OCI-LY1 (cell line): ENCODE results near the gene DTNBP1.

Experiments
- H2AFZ ChIP-seq: fragments of 200-600 bp; sonication (generic), shearing (Covaris generic); 2 replicates; pipeline ENCODE4 v1.6.0; 2014; ENCODE audit warnings: antibody characterized with exemption, mild to moderate bottlenecking, low read length
- H3F3A ChIP-seq: fragments of 200-600 bp; sonication (generic), shearing (Covaris generic); 2 replicates; pipeline ENCODE4 v1.6.0; 2014; ENCODE audit warnings: mild to moderate bottlenecking, antibody characterized with exemption, low read length, moderate library complexity; ENCODE audit not compliant: insufficient read depth
- H3K27ac ChIP-seq: fragments of 200-600 bp; sonication (generic); 2 replicates; pipeline ENCODE4 v1.5.1; 2014; ENCODE audit warnings: low read length, mixed run types, mild to moderate bottlenecking, low read depth; ENCODE audit not compliant: poor library complexity, severe bottlenecking
- H3K27me3 ChIP-seq: fragments of 200-600 bp; sonication (generic); 2 replicates; pipeline ENCODE4 v1.6.0; 2014; ENCODE audit warnings: antibody characterized with exemption, mild to moderate bottlenecking, low read length, moderate library complexity; ENCODE audit not compliant: insufficient read depth
- H3K36me3 ChIP-seq: fragments of 200-600 bp; sonication (generic); 2 replicates; pipeline ENCODE4 v1.6.1; 2014; ENCODE audit warnings: mild to moderate bottlenecking, antibody characterized with exemption, low read length, moderate library complexity, mixed read lengths; ENCODE audit not compliant: insufficient read depth
- H3K4me1 ChIP-seq: fragments of 200-600 bp; sonication (generic); 2 replicates; pipeline ENCODE4 v1.5.1; 2014; ENCODE audit warnings: mild to moderate bottlenecking, low read length, moderate library complexity; ENCODE audit not compliant: insufficient read depth, severe bottlenecking
- H3K4me2 ChIP-seq: fragments of 200-600 bp; sonication (generic), shearing (Covaris generic); 2 replicates; pipeline ENCODE4 v1.6.1; 2014; ENCODE audit warnings: low read length
- H3K4me3 ChIP-seq: fragments of 200-600 bp; sonication (generic); 2 replicates; pipeline ENCODE4 v1.5.1; 2014; ENCODE audit warnings: low read length, low read depth, mild to moderate bottlenecking, mixed read lengths; ENCODE audit not compliant: poor library complexity, severe bottlenecking
- H3K79me2 ChIP-seq: fragments of 200-600 bp; shearing (Covaris generic); 2 replicates; pipeline ENCODE4 v1.6.1; 2016; ENCODE audit warnings: mixed run types, low read length, mixed read lengths; ENCODE audit not compliant: insufficient read depth
- H3K9ac ChIP-seq: fragments of 200-600 bp; sonication (generic), shearing (Covaris generic); 2 replicates; pipeline ENCODE4 v1.6.1; 2014; ENCODE audit warnings: mild to moderate bottlenecking, low read length, mixed read lengths
- H3K9me2 ChIP-seq: fragments of 200-600 bp; sonication (generic), shearing (Covaris generic); 2 replicates; pipeline ENCODE4 v1.6.1; 2014; ENCODE audit warnings: low read depth, mild to moderate bottlenecking, low read length, mixed read lengths
- H3K9me3 ChIP-seq: fragments of 200-600 bp; shearing (Covaris generic); 2 replicates; pipeline ENCODE4 v1.6.1; 2014; ENCODE audit warnings: low read length, mixed read lengths
- H4K20me1 ChIP-seq: fragments of 200-600 bp; sonication (generic), shearing (Covaris generic); 2 replicates; pipeline ENCODE4 v1.6.0; 2016; ENCODE audit warnings: mild to moderate bottlenecking, low read length; ENCODE audit not compliant: insufficient read depth
- EZH2 ChIP-seq: fragments of 200-600 bp; sonication (generic), shearing (Covaris generic); IDR thresholded peaks from 2 replicates; pipeline ENCODE4 v1.8.0; 2017; ENCODE audit warnings: borderline replicate concordance, mixed run types, mild to moderate bottlenecking, antibody characterized with exemption, low read length, moderate library complexity, mixed read lengths
- TF ChIP-seq, protein P1 (sequence below): fragments of 200-600 bp; sonication (generic), shearing (Covaris generic); IDR thresholded peaks from 2 replicates; pipeline ENCODE4 v1.5.1; 2017; ENCODE audit warnings: mild to moderate bottlenecking, antibody characterized with exemption, low read length, moderate library complexity, mixed read lengths

The DTNBP1 gene

DNA sequence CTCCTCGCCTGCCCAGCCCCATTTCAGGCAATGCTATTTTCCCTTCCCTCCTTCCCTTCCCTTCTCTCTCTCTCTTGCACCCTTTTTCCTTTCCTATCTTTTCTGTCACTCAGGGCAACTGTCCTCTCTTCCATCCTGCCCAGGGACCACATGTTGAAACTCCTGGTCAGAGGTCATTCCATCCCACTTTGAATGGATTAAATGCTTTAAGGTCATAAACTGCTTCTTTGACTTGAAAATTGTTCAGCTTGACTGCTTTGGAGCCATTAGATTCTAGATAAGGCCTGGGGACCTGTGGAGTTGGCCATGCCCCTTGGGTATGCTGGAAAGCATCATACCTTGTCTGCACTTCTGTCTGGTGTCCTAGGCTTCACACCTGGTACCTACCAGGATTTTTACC is 106.1 kb downstream of the DTNBP1 start:
- Histone ChIP-seq H3K36me3 (no peaks in the 10 kb centered on the region), H3K4me3 (no peak overlapping the region), H3K27ac (no peak overlapping the region), H3K9me3 (no peaks in the 10 kb centered on the region), H3F3A (no peaks in the 10 kb centered on the region), H3K4me1 (peaks cover 17% of the 10 kb centered on the region), H3K4me2 (no peak overlapping the region), H3K9ac (no peak overlapping the region), H3K27me3 (no peaks in the 10 kb centered on the region), H2AFZ (no peak overlapping the region), H4K20me1 (no peaks in the 10 kb centered on the region), H3K9me2 (no peaks in the 10 kb centered on the region), H3K79me2 (no peaks in the 10 kb centered on the region)
- TF ChIP-seq EZH2, result no peak
- TF ChIP-seq, protein P1, sequence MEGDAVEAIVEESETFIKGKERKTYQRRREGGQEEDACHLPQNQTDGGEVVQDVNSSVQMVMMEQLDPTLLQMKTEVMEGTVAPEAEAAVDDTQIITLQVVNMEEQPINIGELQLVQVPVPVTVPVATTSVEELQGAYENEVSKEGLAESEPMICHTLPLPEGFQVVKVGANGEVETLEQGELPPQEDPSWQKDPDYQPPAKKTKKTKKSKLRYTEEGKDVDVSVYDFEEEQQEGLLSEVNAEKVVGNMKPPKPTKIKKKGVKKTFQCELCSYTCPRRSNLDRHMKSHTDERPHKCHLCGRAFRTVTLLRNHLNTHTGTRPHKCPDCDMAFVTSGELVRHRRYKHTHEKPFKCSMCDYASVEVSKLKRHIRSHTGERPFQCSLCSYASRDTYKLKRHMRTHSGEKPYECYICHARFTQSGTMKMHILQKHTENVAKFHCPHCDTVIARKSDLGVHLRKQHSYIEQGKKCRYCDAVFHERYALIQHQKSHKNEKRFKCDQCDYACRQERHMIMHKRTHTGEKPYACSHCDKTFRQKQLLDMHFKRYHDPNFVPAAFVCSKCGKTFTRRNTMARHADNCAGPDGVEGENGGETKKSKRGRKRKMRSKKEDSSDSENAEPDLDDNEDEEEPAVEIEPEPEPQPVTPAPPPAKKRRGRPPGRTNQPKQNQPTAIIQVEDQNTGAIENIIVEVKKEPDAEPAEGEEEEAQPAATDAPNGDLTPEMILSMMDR, result no peak

DNA sequence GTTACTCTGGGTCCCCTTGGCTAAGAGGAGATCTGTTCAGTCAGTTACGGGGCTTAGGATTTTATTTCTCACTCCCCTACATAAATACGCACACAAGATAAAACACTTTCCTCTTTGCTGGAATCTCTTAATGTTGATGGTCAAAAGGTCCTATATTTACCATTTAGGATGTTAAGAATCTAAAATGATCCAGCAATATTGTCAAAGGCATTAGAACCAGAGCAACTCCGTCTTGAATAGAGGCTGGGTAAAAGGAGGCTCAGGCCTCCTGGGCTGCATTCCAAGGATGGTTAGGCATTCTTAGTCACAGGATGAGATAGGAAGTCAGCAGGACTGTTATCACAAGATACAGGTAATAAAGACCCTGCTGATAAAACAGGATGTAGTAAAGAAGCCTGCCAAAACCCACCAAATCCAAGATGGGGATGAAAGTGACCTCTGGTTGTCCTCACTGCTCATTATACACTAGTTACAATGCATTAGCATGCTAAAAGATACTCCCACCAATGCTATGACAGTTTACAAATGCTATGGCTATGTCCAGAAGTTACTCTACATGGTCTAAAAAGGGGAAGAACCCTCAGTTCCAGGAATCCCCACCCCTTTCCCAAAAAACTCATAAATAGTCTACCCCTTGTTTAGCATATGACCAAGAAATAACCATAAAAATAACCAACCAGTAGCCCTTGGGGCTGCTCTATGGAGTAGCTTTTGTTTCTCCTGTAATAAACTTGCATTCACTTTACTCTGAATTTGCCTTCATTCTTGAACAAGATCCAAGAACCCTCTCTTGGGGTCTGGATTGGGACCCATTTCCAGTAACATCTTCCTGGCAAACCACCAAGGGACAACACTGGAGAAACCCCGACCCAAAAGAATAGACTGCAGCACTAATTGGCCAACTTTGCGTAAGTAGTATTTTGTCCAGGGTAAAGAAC is 107.5 kb downstream of the DTNBP1 start:
- no peak overlapping the region for H3K4me2 ChIP-seq
- no peaks in the 10 kb centered on the region for H3F3A ChIP-seq
- no peaks in the 10 kb centered on the region for H3K9me2 ChIP-seq
- no peaks in the 10 kb centered on the region for H3K36me3 ChIP-seq
- no peak overlapping the region for H3K27ac ChIP-seq
- no peak for TF ChIP-seq EZH2
- TF ChIP-seq, protein P1, result no peak
- no peak overlapping the region for H2AFZ ChIP-seq
- no peaks in the 10 kb centered on the region for H3K27me3 ChIP-seq
- no peaks in the 10 kb centered on the region for H3K79me2 ChIP-seq
- H3K9me3 ChIP-seq, result no peaks in the 10 kb centered on the region
- no peak overlapping the region for H3K4me3 ChIP-seq
- H3K4me1 ChIP-seq, result peaks cover 24% of the 10 kb centered on the region
- H4K20me1 ChIP-seq, result no peaks in the 10 kb centered on the region
- H3K9ac ChIP-seq, result no peak overlapping the region

DNA sequence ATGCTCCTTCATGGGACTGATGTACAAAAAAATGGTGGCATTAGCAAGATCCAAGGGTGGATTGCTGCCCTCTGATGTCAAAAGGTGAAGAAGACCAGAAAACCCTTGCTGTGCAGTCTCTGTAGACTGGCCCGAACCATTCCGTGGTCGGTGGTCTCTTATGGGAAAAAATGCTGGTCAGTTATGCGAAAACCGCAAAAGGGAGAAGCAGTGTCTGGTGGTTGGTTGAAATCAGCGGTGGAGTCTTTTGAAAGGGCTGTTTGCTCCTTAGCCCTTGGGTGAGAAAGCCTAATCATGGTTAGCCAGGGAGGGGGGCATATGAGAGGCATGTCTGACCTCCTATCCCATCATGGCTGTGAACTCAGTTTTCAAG is 108.1 kb downstream of the DTNBP1 start:
- Histone ChIP-seq H3K9ac (no peak overlapping the region), H3K9me2 (no peaks in the 10 kb centered on the region), H3F3A (no peaks in the 10 kb centered on the region), H3K9me3 (no peaks in the 10 kb centered on the region), H3K27ac (no peak overlapping the region), H3K36me3 (no peaks in the 10 kb centered on the region), H3K4me2 (no peak overlapping the region), H3K4me3 (no peak overlapping the region), H2AFZ (no peak overlapping the region), H4K20me1 (no peaks in the 10 kb centered on the region), H3K79me2 (no peaks in the 10 kb centered on the region), H3K4me1 (peaks cover 28% of the 10 kb centered on the region), H3K27me3 (no peaks in the 10 kb centered on the region)
- TF ChIP-seq EZH2, result no peak
- TF ChIP-seq, protein P1, result no peak
